C4-2B (cell line): Measurements from ENCODE around the gene TNNC1.

Source experiments
- CTCF ChIP-seq: fragments of 450-650 bp; conservative IDR thresholded peaks from 2 replicates; pipeline ENCODE4 v1.5.1; 2017; ENCODE audit warnings: mild to moderate bottlenecking
- ZFX ChIP-seq: fragments of 450-650 bp; IDR thresholded peaks from 2 replicates; pipeline ENCODE4 v1.6.1; 2017

DNA sequence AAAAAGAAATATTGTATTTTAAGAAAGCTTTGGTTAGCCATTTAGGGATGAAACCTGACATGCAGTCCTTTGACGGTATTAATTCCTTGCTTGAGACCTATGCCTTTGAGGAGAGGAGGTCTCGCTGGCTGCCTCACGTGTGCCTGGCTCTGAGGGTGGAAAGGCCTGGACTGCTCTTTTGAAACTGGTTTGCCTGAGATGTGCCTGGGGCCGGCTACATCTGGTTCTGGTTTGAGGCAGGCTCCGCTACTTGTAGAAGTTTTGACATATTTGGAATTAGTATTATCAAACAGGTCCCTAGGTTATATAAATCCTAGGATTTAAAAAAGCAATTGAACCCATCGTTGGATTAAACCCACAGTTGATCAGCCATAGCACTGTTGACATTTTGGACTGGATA is 8.0 kb upstream of the TNNC1 start:
- no peak for TF ChIP-seq CTCF
- no peak for TF ChIP-seq ZFX
